Measurements from ENCODE around the gene TEX2.
"Not testable (repeated sequence)": the region's sequence is repeated elsewhere in the genome, so short reads cannot be mapped to it uniquely, and the experiment has no call there.

Gene TEX2

GRCh38 chr17:64213995-64214811 is 48.9 kb downstream of the TEX2 start:
- DNase-seq (ENCODE audit: low read depth), result no peak

GRCh38 chr17:64212122-64212521 is 50.9 kb downstream of the TEX2 start:
- no peak for DNase-seq (ENCODE audit: low read depth)

- no peak for DNase-seq (ENCODE audit: low read depth)
These were observed 53.1 kb downstream of the TEX2 start for GRCh38 chr17:64209983-64210382.

GRCh38 chr17:64209356-64209941 is 53.6 kb downstream of the TEX2 start:
- no peak for DNase-seq (ENCODE audit: low read depth)

- DNase-seq (ENCODE audit: low read depth), result not testable (repeated sequence)
These were observed 54.4 kb downstream of the TEX2 start for GRCh38 chr17:64208656-64209055.

- no peak for DNase-seq (ENCODE audit: low read depth)
These were observed 57.3 kb downstream of the TEX2 start for GRCh38 chr17:64205804-64206203.

GRCh38 chr17:64203630-64204029 is 59.4 kb downstream of the TEX2 start:
- DNase-seq (ENCODE audit: low read depth), result no peak

GRCh38 chr17:64202683-64203344 is 60.2 kb downstream of the TEX2 start:
- DNase-seq (ENCODE audit: low read depth), result no peak

GRCh38 chr17:64200080-64201032 is 62.7 kb downstream of the TEX2 start:
- no peak for DNase-seq (ENCODE audit: low read depth)

GRCh38 chr17:64198331-64199090 is 64.5 kb downstream of the TEX2 start:
- no peak for DNase-seq (ENCODE audit: low read depth)

- DNase-seq (ENCODE audit: low read depth), result no peak
These were observed 66.5 kb downstream of the TEX2 start for GRCh38 chr17:64196601-64197000.

- DNase-seq (ENCODE audit: low read depth), result no peak
These were observed 69.5 kb downstream of the TEX2 start for GRCh38 chr17:64193561-64193960.

GRCh38 chr17:64192589-64192988 is 70.5 kb downstream of the TEX2 start:
- no peak for DNase-seq (ENCODE audit: low read depth)

- DNase-seq (ENCODE audit: low read depth), result no peak
These were observed 72.6 kb downstream of the TEX2 start for GRCh38 chr17:64190472-64190871.

- DNase-seq (ENCODE audit: low read depth), result no peak
These were observed 75.0 kb downstream of the TEX2 start for GRCh38 chr17:64188088-64188487.

- no peak for DNase-seq (ENCODE audit: low read depth)
These were observed 75.8 kb downstream of the TEX2 start for GRCh38 chr17:64187093-64187895.

GRCh38 chr17:64186171-64187092 is 76.6 kb downstream of the TEX2 start:
- no peak for DNase-seq (ENCODE audit: low read depth)

GRCh38 chr17:64185557-64185956 is 77.5 kb downstream of the TEX2 start:
- not testable (repeated sequence) for DNase-seq (ENCODE audit: low read depth)

- no peak for DNase-seq (ENCODE audit: low read depth)
These were observed 78.0 kb downstream of the TEX2 start for GRCh38 chr17:64185101-64185500.

Data from activated gamma-delta T cell treated with anti-CD3 and anti-CD28 coated beads, Interleukin-2, amount 50 U/mL, for 16 hours (primary cell).